Measurements from ENCODE around the gene SLC5A3.

The SLC5A3 gene

DNA sequence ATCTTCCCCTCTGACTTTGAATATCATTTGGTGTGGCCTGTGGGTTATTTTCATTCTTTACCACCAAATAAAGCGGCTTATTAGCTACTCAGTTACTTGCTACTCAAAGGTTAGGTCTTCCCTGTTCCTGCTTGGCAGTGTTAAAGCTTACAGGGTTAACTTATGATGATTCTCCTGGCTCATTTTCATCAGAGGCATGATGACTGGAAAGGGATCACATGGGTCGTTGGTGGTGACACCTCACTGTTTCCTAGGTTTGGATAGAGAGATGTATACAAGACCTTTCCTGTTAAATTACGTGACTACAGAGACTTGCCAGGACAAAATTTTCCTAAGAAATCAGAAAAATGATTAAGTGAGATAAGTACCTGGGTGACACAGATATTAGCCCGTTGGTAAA lies 27.4 kb downstream of the SLC5A3 start:
- DNase-seq (ENCODE audit: low spot score): peak; percentile 18

GRCh38 chr21:34105947-34106541 lies 32.7 kb downstream of the SLC5A3 start:
- DNase-seq (ENCODE audit: low spot score): no peak

DNA sequence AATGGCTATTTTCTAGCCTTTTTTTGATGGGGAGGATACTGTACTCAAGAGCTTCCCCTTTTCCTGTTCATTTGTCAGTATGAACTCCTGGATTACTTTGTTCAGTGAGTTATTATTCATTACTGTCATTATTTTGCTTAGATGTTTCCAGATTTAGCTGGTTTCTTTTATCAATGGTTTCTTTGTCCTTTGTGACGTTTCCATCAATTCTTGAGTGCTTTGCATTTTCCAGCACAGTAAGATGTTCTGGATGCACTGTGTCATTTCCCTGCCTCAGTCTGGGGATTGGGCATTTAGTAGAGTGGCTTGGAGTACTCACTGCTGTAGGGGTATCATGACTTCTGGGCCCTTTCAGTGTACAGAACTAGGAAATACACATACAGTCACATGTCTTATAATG lies 34.2 kb downstream of the SLC5A3 start:
- DNase-seq (ENCODE audit: low spot score): no peak

DNA sequence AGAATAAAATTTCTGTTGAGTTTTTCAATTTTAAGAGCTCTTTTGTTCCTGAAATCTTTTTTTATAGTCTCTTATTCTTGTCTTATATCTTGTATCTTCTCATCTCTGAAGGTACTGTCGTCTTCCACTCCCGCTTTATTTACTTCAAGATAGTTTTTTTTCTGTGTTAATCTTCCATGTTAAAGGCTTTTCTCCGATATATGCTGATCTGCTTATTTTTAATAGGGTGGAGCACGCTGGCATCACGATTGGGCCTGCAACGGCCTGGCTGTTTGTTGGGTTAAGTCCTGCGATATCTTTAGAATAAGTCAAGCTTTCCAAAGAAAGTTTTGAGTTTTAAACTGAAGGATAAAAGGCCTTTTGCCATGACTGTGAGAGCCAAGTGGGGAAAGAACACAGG lies 35.7 kb downstream of the SLC5A3 start:
- DNase-seq (ENCODE audit: low spot score): no peak

DNA sequence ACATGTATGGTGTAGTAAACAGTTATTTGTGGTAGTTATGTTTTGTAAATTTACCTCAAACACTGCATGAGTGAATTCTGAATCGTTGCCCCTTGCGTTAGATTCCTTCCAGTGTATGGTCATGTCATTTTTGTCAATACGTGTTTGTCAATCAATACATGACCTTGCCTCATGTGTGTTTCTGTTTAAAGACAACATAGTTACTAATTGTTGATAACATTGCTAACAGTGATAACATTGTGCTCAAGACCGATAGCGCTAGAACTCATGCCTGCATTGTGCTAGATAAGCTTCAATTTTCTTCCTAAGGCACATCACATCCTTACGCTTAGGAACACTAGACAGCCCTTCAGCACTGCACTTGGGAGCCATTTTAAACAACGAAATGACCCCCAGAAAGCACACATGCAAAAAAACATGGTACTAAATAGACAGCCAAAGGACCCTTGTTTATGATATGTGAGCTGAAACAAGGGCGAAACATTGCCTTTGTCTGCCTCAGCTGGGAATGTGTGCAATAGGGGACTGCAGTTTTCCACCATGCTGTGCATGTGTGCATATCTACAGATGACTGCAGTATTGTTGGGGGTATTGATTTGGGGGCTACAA lies 37.3 kb downstream of the SLC5A3 start:
- DNase-seq (ENCODE audit: low spot score): no peak

- DNase-seq (ENCODE audit: low spot score): no peak
Observed at GRCh38 chr21:34112316-34113033, 39.1 kb downstream of the SLC5A3 start.

DNA sequence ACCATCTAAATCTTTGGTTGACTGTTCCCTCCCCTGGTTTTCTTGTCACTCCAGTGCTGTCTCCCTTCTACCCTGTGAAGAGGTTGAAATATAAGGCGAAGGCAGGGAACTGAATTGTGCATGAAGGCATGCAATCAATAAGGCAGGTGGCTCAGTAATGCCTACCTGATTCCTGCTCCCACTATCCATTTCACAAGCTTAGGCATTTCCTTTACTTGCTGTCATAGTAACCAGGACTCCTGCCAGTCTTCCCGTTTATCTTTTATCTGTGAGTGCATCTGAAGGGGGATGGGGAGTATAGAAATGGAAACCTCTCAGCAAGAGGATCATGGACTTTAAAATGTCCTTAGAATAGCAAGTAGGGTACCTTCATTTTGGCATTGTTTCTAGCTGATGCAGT lies 40.5 kb downstream of the SLC5A3 start:
- peak; percentile 9 for DNase-seq (ENCODE audit: low spot score)

GRCh38 chr21:34115160-34115559 lies 41.8 kb downstream of the SLC5A3 start:
- no peak for DNase-seq (ENCODE audit: low spot score)

GRCh38 chr21:34116569-34116968 lies 43.2 kb downstream of the SLC5A3 start:
- DNase-seq (ENCODE audit: low spot score): no peak

DNA sequence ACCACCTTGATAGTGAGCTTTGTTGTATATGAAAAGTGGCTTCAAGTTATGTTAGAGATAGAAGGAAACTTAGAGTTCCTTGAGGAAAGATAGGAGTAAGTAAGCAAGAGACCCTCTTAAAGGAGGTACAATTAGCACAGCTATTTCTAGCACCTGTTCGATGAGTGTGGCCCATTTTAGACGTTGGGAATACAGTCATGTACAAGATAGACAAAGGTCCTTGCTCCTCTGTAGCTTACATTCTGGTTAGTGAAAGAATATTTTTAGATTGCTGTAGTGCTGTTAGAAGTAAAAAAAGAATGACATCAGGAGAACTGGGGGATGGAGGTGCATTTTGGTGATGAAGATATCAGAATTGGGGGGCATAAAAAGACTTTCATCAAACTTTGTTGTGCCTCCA lies 47.5 kb downstream of the SLC5A3 start:
- no peak for DNase-seq (ENCODE audit: low spot score)

GRCh38 chr21:34122047-34122446 lies 48.7 kb downstream of the SLC5A3 start:
- DNase-seq (ENCODE audit: low spot score): no peak
